HG02884 (cell line): ENCODE measurements around the gene DYNLRB1.

Experiments
- ATAC-seq: cut with Tn5 transposase; IDR thresholded peaks from one replicate; pipeline ENCODE4 v1.9.1; 2021; ENCODE audit warnings: mild to moderate bottlenecking, moderate library complexity; ENCODE audit not compliant: unreplicated experiment

The DYNLRB1 gene

DNA sequence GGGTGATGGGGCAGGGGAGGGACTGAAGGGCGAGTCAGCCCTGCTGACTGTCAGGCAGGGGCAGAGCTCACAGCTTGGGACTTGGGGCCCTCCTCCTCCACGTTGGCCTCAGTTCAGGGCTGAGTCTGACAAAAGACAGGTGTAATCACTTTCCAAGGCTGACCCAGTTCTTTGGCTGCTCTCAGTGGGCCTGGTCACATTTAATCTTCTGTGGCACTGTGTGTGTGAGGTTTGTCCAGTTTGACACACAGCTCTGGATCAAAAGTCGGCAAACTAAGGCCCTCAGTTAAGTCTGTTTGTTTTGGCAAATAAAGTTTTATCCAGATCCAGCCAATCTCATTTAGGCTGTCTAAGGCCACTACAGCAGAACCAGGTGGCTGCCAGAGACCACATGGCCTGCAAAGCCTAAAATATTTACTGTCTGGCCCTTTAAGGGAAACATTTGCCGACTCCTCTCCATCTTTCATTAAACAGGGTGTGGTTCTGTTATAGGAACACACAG, 37.2 kb downstream of the DYNLRB1 start:
- no peak for ATAC-seq

DNA sequence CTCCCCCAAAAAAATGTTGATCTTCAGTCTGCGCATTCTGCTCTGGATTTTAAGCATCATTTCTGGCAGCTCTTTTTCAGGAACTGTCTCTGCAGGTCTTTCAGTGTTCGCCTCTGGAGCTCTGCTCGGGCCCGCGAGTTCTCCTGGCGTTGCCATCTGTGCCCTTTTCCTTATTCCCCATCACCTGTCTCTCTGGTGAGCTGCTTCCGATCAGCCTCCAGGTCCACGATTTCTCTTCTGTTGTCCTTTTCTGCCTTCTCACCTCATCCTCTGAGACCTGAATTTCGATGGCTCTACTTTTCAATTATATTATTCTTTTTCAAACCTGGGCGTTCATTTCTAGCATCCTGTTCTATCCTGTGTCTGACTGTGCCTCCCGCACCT, 41.7 kb downstream of the DYNLRB1 start:
- no peak for ATAC-seq

DNA sequence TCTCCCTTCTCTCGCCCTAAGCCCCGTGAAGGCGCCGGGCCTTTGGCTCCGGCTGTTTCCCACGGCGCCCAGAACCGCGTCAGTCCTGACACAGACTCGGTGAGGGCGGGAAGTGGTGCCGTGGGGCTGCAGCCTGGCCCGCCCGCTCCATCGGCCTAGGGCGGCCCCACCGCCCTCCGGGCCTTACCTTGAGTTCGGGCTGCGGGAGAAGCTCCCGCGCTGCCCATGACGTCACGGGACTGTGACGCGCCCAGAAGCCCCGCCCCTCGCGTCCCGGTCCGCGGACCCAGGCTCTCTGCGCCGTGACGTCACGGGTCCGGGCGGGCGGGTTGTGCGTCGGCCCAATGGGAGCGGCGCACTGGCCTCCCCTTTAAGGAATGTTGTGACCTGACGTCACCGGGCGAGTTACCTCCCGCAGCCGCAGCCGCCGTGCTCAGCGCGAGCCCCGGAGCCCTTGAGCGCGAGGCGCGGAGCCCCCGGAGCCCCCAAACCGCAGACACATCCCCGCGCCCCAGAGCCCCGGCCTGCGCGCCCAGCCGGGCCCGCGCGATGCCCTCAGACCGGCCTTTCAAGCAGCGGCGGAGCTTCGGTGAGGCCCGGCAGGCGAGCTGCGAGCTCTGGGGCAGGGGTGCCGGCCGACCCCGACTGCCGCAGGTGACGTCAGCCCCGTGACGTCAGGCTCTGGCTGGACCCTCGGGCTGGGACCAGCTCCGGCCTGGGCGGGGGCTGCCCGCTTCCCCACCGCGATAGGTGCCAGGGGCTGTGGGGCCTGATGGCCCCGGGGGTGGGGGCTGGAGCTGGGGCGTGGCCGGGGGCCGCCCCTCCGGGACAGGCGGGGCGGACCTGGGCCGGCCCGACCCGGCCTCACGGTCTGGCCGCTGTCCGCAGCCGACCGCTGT, 42.3 kb downstream of the DYNLRB1 start, which contains the start of gene MAP1LC3A:
Gene MAP1LC3A, plus strand, starts transcription at position 399 of the 899 bp plus-strand sequence. Its CDS starts 151 bp downstream, at position 550.
- ATAC-seq: no peak

- ATAC-seq: no peak
Observed at GRCh38 chr20:34559311-34560140, 43.3 kb downstream of the DYNLRB1 start.

DNA sequence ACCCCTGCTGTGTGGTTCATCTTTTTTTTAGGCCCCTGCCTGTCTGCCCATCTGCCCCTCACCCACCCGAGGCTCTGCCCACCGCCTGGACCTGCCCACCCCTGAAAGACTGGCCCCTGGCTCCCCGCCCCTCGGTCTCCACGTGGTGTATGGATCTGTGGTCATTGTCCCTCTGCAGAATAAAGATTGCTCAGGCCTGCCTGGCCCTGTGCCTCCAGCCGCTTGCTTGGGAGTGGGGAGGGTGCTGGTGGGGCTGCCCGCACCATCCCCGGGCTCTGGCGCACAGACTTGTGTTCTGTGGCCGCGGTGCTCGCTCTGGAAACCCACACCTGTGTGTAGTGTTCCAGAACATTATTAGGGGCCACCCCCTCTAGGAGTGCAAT, 43.9 kb downstream of the DYNLRB1 start:
- ATAC-seq: no peak

DNA sequence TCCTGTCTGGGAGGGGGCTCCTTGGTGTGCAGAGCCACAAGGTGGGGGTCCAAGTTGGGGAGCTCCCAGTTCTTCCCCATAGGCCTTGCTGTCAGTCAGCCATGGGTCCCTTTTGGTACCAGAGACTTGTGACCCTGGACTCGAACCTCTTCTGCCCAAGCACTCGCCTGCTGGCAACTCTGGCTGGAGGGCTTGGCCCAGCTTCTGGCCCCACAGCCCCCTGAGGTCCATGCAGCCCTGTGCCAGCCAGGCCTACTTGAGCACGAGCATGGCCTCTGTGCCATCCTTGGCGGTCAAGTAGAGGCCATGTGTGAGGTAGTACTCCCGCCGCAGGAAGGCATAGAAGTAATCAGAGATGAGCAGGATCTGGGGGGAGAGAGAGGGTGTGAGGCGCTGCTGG, 44.4 kb downstream of the DYNLRB1 start:
- no peak for ATAC-seq

DNA sequence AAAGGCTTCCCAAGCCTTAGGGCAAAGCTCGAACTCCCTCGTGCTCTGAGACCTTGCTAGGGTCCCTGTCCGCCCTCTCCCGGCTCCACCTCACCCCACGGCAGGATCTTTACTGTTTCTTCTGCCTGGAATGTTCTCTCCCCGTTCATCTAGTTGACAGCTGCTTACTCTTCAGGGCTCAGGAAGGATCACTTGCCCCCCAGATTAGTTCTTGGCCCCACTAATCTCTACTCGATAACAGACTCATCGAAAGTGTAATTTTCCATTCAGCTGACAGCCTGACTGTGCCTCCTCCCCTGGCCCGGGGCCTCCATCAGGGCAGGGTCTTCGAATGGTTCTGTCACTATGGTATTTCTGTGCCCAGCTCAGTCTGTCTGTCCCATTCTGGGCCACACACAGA, 45.4 kb downstream of the DYNLRB1 start:
- no peak for ATAC-seq

DNA sequence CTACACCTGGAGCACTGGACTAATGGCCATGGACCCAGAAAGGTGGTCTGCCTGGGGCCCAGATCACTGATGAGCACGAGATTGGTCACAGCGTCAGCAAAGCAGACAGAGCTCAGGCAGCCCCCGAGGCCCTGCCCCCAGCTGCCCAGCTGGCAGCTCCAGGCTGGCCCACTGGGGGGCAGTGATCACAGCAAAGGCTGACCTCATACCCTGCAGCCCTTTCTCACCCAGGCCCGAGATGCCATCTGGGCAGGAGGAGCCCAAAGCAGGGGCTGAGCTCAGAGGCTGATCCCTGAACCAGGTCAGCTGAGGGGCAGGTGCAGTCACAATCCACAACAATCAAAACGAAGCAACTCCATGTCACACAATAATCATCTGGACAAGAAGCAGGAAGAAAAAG, 46.4 kb downstream of the DYNLRB1 start:
- ATAC-seq: no peak

GRCh38 chr20:34564833-34565232, 48.6 kb downstream of the DYNLRB1 start:
- ATAC-seq: no peak

GRCh38 chr20:34566978-34567891, 51.0 kb downstream of the DYNLRB1 start:
- no peak for ATAC-seq

- no peak for ATAC-seq
Observed at GRCh38 chr20:34567892-34568865, 52.0 kb downstream of the DYNLRB1 start.

DNA sequence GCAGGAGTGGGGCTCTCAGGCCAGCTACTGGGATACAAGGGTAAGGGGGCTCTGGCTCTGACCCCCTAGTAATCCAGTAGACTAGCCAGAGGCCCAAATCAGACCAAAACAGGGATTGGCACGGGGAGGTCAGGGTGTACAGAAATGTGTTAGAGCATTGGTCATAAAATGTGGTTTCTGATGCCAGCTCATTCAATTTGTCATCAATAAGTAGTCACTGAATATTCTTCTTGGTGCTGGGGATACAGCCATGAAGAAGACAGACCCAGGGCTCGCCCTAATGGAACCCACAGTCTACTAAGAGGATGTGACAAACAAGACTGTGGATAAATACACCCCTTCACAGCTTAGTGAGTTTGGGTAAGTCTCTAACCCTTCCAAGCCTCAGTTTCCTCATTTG, 53.4 kb downstream of the DYNLRB1 start:
- ATAC-seq: no peak

GRCh38 chr20:34570859-34571306, 54.7 kb downstream of the DYNLRB1 start:
- ATAC-seq: no peak

GRCh38 chr20:34571753-34572152, 55.5 kb downstream of the DYNLRB1 start:
- ATAC-seq: no peak

- ATAC-seq: no peak
Observed at GRCh38 chr20:34573541-34574300, 57.5 kb downstream of the DYNLRB1 start.

- no peak for ATAC-seq
Observed at GRCh38 chr20:34574426-34574825, 58.2 kb downstream of the DYNLRB1 start.

DNA sequence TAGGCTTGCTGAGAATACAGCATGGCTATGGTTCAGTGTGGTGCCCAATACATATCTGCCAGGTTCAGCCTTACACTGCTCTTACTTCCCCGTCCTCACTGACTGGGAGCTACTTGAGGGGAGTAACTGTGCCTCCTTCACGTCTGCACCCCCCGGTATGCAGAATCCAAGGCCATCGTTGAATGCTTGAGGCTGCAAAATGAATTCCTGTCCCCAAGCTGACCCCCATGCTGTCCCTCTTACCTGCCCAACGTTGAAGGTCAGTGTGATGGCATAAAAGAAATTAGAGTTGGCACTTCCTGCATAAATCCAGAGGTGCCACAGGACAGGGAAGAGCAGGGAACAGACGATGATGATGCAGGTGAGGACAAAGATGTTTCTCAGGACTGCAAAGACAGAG, 58.6 kb downstream of the DYNLRB1 start:
- ATAC-seq: no peak

DNA sequence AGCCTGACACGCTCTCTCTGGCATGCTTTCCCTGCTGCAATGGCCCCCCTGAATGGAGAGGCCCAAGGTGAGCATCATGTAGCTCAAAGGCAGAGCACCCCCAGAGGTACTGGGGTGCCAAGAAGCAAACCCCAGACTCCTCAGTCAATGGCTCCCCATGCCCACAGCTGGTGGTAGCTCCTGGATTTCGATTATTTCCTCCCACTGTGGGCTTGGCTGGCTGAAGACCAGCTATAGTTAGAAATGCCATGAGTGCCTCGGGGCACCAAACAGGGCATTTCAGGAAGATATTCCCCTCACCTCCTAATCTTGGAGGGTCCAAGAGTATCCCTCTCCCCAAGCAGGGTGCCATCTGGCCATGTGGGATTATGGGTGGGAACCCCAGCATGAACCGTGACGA, 59.0 kb downstream of the DYNLRB1 start:
- no peak for ATAC-seq

DNA sequence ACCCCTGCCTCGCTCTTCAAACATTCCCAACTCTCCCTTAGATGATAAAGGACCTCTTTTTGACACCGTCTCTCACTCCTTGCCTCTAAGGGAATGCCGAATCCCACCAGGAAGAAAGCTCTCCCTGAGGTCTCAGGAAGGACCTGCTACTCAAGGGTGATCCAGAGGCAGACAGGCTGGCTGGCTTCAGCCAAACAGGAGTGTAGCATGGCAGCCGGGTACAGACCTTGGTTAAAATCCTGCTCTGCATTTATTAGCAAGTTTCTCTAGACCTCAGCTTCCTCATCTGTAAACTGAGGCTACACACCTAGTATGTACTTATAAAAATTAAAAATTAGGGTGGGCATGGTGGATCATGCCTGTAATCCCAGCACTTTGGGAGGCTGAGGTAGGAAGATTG, 59.5 kb downstream of the DYNLRB1 start:
- no peak for ATAC-seq
